Tibial nerve (tissue), 4 donors: ENCODE data around the gene SRRM2. TPM values are rescaled to one million over a fixed set of nuclear protein-coding genes. Genes with fewer than 3 reads are reported as not detected.

Source experiments
- DNase-seq, 2 donors: peaks; one replicate each; pipeline ENCODE4 v3.0.0-alpha.2; 2019; ENCODE audit warnings: low spot score in 2 of 2
- H3K27ac ChIP-seq, 4 donors: fragments of 200-600 bp; sonication (generic) in 3 of 4; one replicate each; pipeline ENCODE4 v1.5.1; 2017 to 2019; ENCODE audit warnings: mild to moderate bottlenecking in 1 of 4
- H3K27me3 ChIP-seq, 2 donors: fragments of 200-600 bp; sonication (generic) in 1 of 2; one replicate each; pipeline versions ENCODE4 v1.5.1 to v1.6.0; 2017 to 2019
- H3K36me3 ChIP-seq, 3 donors: fragments of 200-600 bp; sonication (generic); one replicate each; pipeline ENCODE4 v1.5.1; 2018 to 2019
- H3K4me1 ChIP-seq, 4 donors: fragments of 200-600 bp; sonication (generic) in 3 of 4; one replicate each; pipeline ENCODE4 v1.5.1; 2017 to 2019
- H3K4me3 ChIP-seq, 4 donors: fragments of 200-600 bp; sonication (generic) in 3 of 4; one replicate each; pipeline ENCODE4 v1.5.1; 2017 to 2019; ENCODE audit warnings: mild to moderate bottlenecking in 1 of 4, moderate library complexity in 1 of 4
- H3K9me3 ChIP-seq, 4 donors: fragments of 200-600 bp; sonication (generic) in 3 of 4; one replicate each; pipeline ENCODE4 v1.5.1; 2017 to 2019
- EP300 ChIP-seq, 2 donors: sonication (generic); formaldehyde crosslinking; IDR thresholded peaks; one replicate each; pipeline ENCODE4 v1.6.1; 2017; ENCODE audit warnings: antibody characterized with exemption in 2 of 2, mild to moderate bottlenecking in 1 of 2
- POLR2A ChIP-seq, 2 donors: fragments of 450-650 bp; IDR thresholded peaks; one replicate each; pipeline ENCODE4 v1.6.1; 2017; ENCODE audit warnings: antibody characterized with exemption in 2 of 2, mild to moderate bottlenecking in 2 of 2, moderate library complexity in 2 of 2
- WGBS, 2 donors: methylation state at CpG; one replicate each; pipeline ENCODE4 v1.1.5; 2018; 5-methylcytosine and 5-hydroxymethylcytosine counted together
- total RNA-seq, 4 donors: library from RNA; depleted of rRNA; stranded (reverse); fragments of >200 nt; gene quantifications; one replicate each; pipeline ENCODE4 v1.1.0, GENCODE V29; 2016
- TF ChIP-seq, protein P1 (sequence below), 5 experiments: fragments of 200-600 bp in 3 of 5; fragments of 450-650 bp in 2 of 5; sonication (generic) in 3 of 5; IDR thresholded peaks; one replicate each; pipeline ENCODE4 v1.5.1; 2016 to 2019; ENCODE audit warnings: antibody characterized with exemption in 5 of 5, mild to moderate bottlenecking in 3 of 5, moderate library complexity in 2 of 5

Gene SRRM2
- total RNA-seq, 4 donors from 2014 or later = 843 to 1,374 (median 886) TPM

- peaks cover 0 to 78% of the 10 kb centered on the region in 2 donors for H3K27me3 ChIP-seq
- no peaks in the 10 kb centered on the region for H3K36me3 ChIP-seq
- WGBS, 2 donors = 15 to 24% methylated on average over 7 of the region's 7 CpGs
- no peak overlapping the region for H3K4me3 ChIP-seq
- H3K4me1 ChIP-seq = peaks cover 0 to 14% (median 8%) of the 10 kb centered on the region in 4 donors
- H3K9me3 ChIP-seq = no peaks in the 10 kb centered on the region
- DNase-seq = no peak
- no peak overlapping the region for H3K27ac ChIP-seq
- no peak for TF ChIP-seq EP300 (IDR thresholded peaks at IDR 0.05)
- TF ChIP-seq, protein P1, sequence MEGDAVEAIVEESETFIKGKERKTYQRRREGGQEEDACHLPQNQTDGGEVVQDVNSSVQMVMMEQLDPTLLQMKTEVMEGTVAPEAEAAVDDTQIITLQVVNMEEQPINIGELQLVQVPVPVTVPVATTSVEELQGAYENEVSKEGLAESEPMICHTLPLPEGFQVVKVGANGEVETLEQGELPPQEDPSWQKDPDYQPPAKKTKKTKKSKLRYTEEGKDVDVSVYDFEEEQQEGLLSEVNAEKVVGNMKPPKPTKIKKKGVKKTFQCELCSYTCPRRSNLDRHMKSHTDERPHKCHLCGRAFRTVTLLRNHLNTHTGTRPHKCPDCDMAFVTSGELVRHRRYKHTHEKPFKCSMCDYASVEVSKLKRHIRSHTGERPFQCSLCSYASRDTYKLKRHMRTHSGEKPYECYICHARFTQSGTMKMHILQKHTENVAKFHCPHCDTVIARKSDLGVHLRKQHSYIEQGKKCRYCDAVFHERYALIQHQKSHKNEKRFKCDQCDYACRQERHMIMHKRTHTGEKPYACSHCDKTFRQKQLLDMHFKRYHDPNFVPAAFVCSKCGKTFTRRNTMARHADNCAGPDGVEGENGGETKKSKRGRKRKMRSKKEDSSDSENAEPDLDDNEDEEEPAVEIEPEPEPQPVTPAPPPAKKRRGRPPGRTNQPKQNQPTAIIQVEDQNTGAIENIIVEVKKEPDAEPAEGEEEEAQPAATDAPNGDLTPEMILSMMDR (IDR thresholded peaks at IDR 0.05) = no peak
These were observed 35.5 kb downstream of the SRRM2 start for GRCh38 chr16:2787961-2788360.

DNA sequence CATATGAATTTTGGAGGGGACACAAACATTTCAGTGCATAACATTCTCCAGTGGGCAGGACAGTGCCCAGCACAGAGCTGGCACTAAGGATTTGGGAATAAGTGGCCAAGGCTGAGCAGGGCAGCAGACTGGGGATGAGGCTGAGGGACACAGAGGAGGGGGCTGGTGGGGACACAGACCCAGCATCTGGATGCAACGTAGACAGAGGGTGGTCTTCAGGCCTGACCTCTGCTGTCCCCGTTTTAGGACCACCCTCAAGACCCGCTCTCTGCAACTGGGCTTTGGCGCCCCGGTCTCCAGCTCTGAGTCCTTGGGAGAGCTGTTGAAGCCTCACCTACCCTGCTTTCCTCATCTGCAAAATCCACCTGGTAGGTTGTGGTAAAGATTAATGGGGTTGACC, 38.2 kb downstream of the SRRM2 start:
- TF ChIP-seq POLR2A (IDR thresholded peaks at IDR 0.05) (no peak), EP300 (IDR thresholded peaks at IDR 0.05) (no peak)
- TF ChIP-seq, protein P1 (IDR thresholded peaks at IDR 0.05) = no peak
- Histone ChIP-seq H3K9me3 (no peaks in the 10 kb centered on the region), H3K4me3 (no peak overlapping the region), H3K27me3 (peaks cover 0 to 77% of the 10 kb centered on the region in 2 donors), H3K36me3 (no peaks in the 10 kb centered on the region), H3K27ac (no peak overlapping the region), H3K4me1 (peaks cover 0 to 5% (median 3%) of the 10 kb centered on the region in 4 donors)
- DNase-seq = no peak
- WGBS, 2 donors = 68 to 74% methylated on average over 5 of the region's 5 CpGs

DNA sequence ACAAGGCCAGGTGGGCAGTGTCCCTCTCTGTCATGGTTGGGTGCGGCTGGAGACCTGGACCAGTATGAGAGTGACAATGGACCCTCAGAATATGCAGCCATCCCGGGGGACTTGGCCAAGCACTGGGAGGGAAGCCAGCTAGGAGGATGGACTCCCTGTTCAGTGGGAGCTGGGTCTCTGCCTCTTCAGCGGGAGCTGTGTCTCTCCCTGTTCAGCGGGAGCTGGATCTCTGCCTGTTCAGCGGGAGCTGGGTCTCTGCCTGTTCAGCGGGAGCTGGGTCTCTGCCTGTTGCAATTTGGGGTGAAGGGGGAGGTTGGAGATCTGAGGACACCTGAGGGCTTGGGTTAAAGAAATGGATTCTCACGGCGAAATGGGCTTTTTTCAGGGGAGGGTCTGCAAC, 38.7 kb downstream of the SRRM2 start:
- H3K4me3 ChIP-seq = no peak overlapping the region
- no peaks in the 10 kb centered on the region for H3K9me3 ChIP-seq
- DNase-seq = no peak
- 74 to 76% methylated on average over 8 of the region's 8 CpGs for WGBS, 2 donors
- TF ChIP-seq, protein P1 (IDR thresholded peaks at IDR 0.05) = no peak
- TF ChIP-seq POLR2A (IDR thresholded peaks at IDR 0.05) = no peak
- no peak for TF ChIP-seq EP300 (IDR thresholded peaks at IDR 0.05)
- H3K27me3 ChIP-seq = peaks cover 0 to 72% of the 10 kb centered on the region in 2 donors
- no peaks in the 10 kb centered on the region for H3K36me3 ChIP-seq
- no peak overlapping the region for H3K27ac ChIP-seq
- no peaks in the 10 kb centered on the region for H3K4me1 ChIP-seq

DNA sequence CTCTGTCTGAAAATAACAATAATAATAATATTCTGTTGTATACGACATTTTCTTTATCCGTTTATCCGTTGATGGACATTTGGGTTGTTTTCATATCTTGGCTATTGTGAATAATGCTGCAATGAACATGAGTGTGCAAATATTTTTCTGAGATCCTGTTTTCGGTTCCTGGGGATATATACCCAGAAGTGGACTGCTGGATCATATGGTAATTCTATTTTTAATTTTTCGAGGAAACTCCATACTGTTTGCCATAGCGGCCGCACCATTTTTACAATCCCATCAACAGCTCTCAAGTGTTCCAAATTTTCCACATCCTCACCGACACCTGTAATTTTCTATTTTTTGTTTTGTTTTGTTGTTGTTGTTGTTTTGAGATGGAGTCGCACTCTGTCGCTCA, 40.5 kb downstream of the SRRM2 start:
- no peaks in the 10 kb centered on the region for H3K9me3 ChIP-seq
- no peak for DNase-seq
- TF ChIP-seq, protein P1 (IDR thresholded peaks at IDR 0.05) = no peak
- TF ChIP-seq EP300 (IDR thresholded peaks at IDR 0.05) = no peak
- no peak for TF ChIP-seq POLR2A (IDR thresholded peaks at IDR 0.05)
- H3K4me3 ChIP-seq = no peak overlapping the region
- WGBS, 2 donors = 80 to 85% methylated on average over 10 of the region's 10 CpGs
- peaks cover 0 to 62% of the 10 kb centered on the region in 2 donors for H3K27me3 ChIP-seq
- H3K27ac ChIP-seq = no peak overlapping the region
- no peaks in the 10 kb centered on the region for H3K4me1 ChIP-seq
- no peaks in the 10 kb centered on the region for H3K36me3 ChIP-seq

GRCh38 chr16:2795395-2796143, 43.1 kb downstream of the SRRM2 start:
- Histone ChIP-seq H3K27me3 (peaks cover 0 to 44% of the 10 kb centered on the region in 2 donors), H3K27ac (no peak overlapping the region), H3K4me1 (no peaks in the 10 kb centered on the region), H3K9me3 (no peaks in the 10 kb centered on the region), H3K4me3 (no peak overlapping the region), H3K36me3 (no peaks in the 10 kb centered on the region)
- 62 to 65% methylated on average over 7 of the region's 7 CpGs for WGBS, 2 donors
- no peak for DNase-seq
- TF ChIP-seq EP300 (IDR thresholded peaks at IDR 0.05) (no peak), POLR2A (IDR thresholded peaks at IDR 0.05) (no peak)
- TF ChIP-seq, protein P1 (IDR thresholded peaks at IDR 0.05) = no peak
